HepG2 (cell line): Measurements from ENCODE around the gene TM9SF4. TPM values are rescaled to one million over a fixed set of nuclear protein-coding genes. Genes with fewer than 3 reads are reported as not detected.

Experiments used
- ATAC-seq: fragments of 200-7000 bp; cut with Tn5 transposase; 3 replicates; pipeline ENCODE4 v1.9.1; 2020; ENCODE audit warnings: mild to moderate bottlenecking, moderate library complexity
- BruUV-seq: library from RNA; stranded (reverse); fragments of 400-500 nt; replicated peaks from 2 replicates; lab custom pipeline; 2021; lab: Mats Ljungman, UMichigan
- CTCF ChIA-PET: fragments of 300-600 bp; formaldehyde crosslinking; extraction: SDS; loops from one replicate; lab custom pipeline; 2021; ENCODE audit warnings: low total read pairs, inconsistent platforms, low intra/inter-chr PET ratio; lab: Yijun Ruan, JAX
- POLR2A ChIA-PET: fragments of 350-600 bp; sonication (Branson Sonifier 250); formaldehyde crosslinking; loops from one replicate; lab custom pipeline; 2020; ENCODE audit warnings: antibody characterized with exemption, inconsistent platforms; lab: Yijun Ruan, JAX
- DNase-seq: peaks from one replicate; pipeline ENCODE4 v3.0.0-alpha.2; 2015; ENCODE audit warnings: low spot score
- FAIRE-seq: peaks from 3 replicates; lab custom pipeline; 2011; peaks lifted over from hg19 to GRCh38; lab: Jason Lieb, UNC
- H2AFZ ChIP-seq: one replicate; pipeline ENCODE4 v1.6.1; 2011; ENCODE audit warnings: low read length, inconsistent platforms
- H3K27ac ChIP-seq: fragments of 300-600 bp; 3 replicates; pipeline ENCODE4 v1.8.0; 2011; ENCODE audit warnings: mixed run types, mild to moderate bottlenecking, mixed read lengths, low read length, inconsistent platforms; ENCODE audit not compliant: insufficient read depth; ENCODE audit errors: extremely low read length
- H3K27me3 ChIP-seq, 2 experiments: fragments of 200-600 bp in 1 of 2; 2 replicates in 1 of 2; 3 replicates in 1 of 2; pipeline versions ENCODE4 v1.6.0 to v1.8.0; 2011; ENCODE audit warnings: low read length in 2 of 2, mild to moderate bottlenecking in 2 of 2, moderate library complexity in 2 of 2, inconsistent platforms in 1 of 2; ENCODE audit not compliant: insufficient read depth in 2 of 2, control insufficient read depth in 1 of 2
- H3K36me3 ChIP-seq, 2 experiments: fragments of 200-600 bp in 1 of 2; replicated peaks in 1 of 2; 2 replicates in 1 of 2; 3 replicates in 1 of 2; pipeline versions ENCODE4 v1.5.1 to v1.8.0; 2011; ENCODE audit warnings: low read length in 2 of 2, inconsistent platforms in 1 of 2; ENCODE audit not compliant: insufficient read depth in 2 of 2, control insufficient read depth in 1 of 2
- H3K4me1 ChIP-seq: 2 replicates; pipeline ENCODE4 v1.5.1; 2012; ENCODE audit warnings: low read length, inconsistent platforms; ENCODE audit not compliant: insufficient read depth
- H3K4me2 ChIP-seq: 2 replicates; pipeline ENCODE4 v1.6.0; 2011; ENCODE audit warnings: low read depth, low read length, inconsistent platforms
- H3K4me3 ChIP-seq, 3 experiments: fragments of 200-600 bp in 1 of 3; sonication (generic), shearing (Covaris generic) in 1 of 3; replicated peaks in 1 of 3; 2 replicates each; pipeline ENCODE4 v1.5.1; 2011 to 2016; ENCODE audit warnings: low read length in 3 of 3, inconsistent platforms in 2 of 3, low read depth in 2 of 3, mild to moderate bottlenecking in 2 of 3, control low read depth in 1 of 3, mixed read lengths in 1 of 3; ENCODE audit not compliant: insufficient read depth in 1 of 3
- H3K79me2 ChIP-seq: one replicate; pipeline ENCODE4 v1.6.1; 2011; ENCODE audit warnings: low read length, inconsistent platforms; ENCODE audit not compliant: insufficient read depth
- H3K9ac ChIP-seq: 2 replicates; pipeline ENCODE4 v1.6.0; 2011; ENCODE audit warnings: mild to moderate bottlenecking, low read depth, low read length, inconsistent platforms; ENCODE audit not compliant: insufficient read depth
- H3K9me3 ChIP-seq: 2 replicates; pipeline ENCODE4 v1.5.1; 2012; ENCODE audit warnings: mild to moderate bottlenecking, low read length
- H4K20me1 ChIP-seq: 2 replicates; pipeline ENCODE4 v1.6.0; 2011; ENCODE audit warnings: inconsistent platforms, mild to moderate bottlenecking, low read length, moderate library complexity; ENCODE audit not compliant: insufficient read depth
- FOXK2 ChIP-seq: fragments of 450-650 bp; IDR thresholded peaks from 2 replicates; pipeline ENCODE4 v1.6.1; 2016
- GABPA ChIP-seq, 2 experiments: IDR thresholded peaks; 2 replicates each; pipeline ENCODE4 v1.6.1; 2011 to 2016; ENCODE audit warnings: low read depth in 2 of 2, low read length in 1 of 2, missing biosample characterization in 1 of 2, missing genetic modification characterization in 1 of 2
- HNF4A ChIP-seq: sonication (generic); formaldehyde crosslinking; IDR thresholded peaks from 2 replicates; pipeline ENCODE4 v1.4.0; 2020; ENCODE audit warnings: missing genetic modification reagents
- HOXA3 ChIP-seq: sonication (generic); formaldehyde crosslinking; IDR thresholded peaks from 2 replicates; pipeline ENCODE4 v1.5.0; 2020; ENCODE audit warnings: missing genetic modification reagents
- JUNB ChIP-seq: sonication (generic); formaldehyde crosslinking; IDR thresholded peaks from 2 replicates; pipeline ENCODE4 v1.8.0; 2022; ENCODE audit warnings: missing genetic modification reagents, mild to moderate bottlenecking, borderline replicate concordance
- KDM2A ChIP-seq: sonication (generic); formaldehyde crosslinking; IDR thresholded peaks from 2 replicates; pipeline ENCODE4 v1.4.0; 2020; ENCODE audit warnings: low read depth, missing genetic modification reagents, borderline replicate concordance
- MXI1 ChIP-seq: IDR thresholded peaks from 3 replicates; pipeline ENCODE4 v1.6.1; 2012; ENCODE audit warnings: low read depth, low read length, inconsistent platforms, borderline replicate concordance
- NFIC ChIP-seq: IDR thresholded peaks from 2 replicates; pipeline ENCODE4 v1.6.1; 2012; ENCODE audit warnings: mild to moderate bottlenecking, low read length, inconsistent platforms
- NR1H2 ChIP-seq: sonication (generic); formaldehyde crosslinking; IDR thresholded peaks from 2 replicates; pipeline ENCODE4 v1.8.1; 2022; ENCODE audit warnings: low read depth, missing genetic modification reagents, borderline replicate concordance
- SNAI1 ChIP-seq: sonication (generic); formaldehyde crosslinking; IDR thresholded peaks from 2 replicates; pipeline ENCODE4 v1.5.0; 2020; ENCODE audit warnings: mild to moderate bottlenecking, missing genetic modification reagents, borderline replicate concordance
- TAF1 ChIP-seq: sonication (generic); formaldehyde crosslinking; IDR thresholded peaks from 2 replicates; pipeline ENCODE4 v1.4.0; 2020; ENCODE audit warnings: missing genetic modification reagents
- ZNF251 ChIP-seq: sonication (generic); formaldehyde crosslinking; IDR thresholded peaks from 2 replicates; pipeline ENCODE4 v1.9.0; 2021; ENCODE audit warnings: mild to moderate bottlenecking, missing genetic modification reagents
- ZNF331 ChIP-seq: sonication (generic); formaldehyde crosslinking; IDR thresholded peaks from 2 replicates; pipeline ENCODE4 v1.4.0; 2020; ENCODE audit warnings: missing genetic modification reagents
- WGBS: methylation state at CpG from one replicate; pipeline ENCODE4 v1.1.6; 2017; ENCODE audit warnings: low lambda C conversion rate; 5-methylcytosine and 5-hydroxymethylcytosine counted together
- in situ Hi-C: cut with HindIII; loops from 2 replicates; pipeline ENCODE4 v1.10.0; 2017; ENCODE audit warnings: low pct_unique_long_range_greater_than_20kb; ENCODE audit not compliant: extremely low pct_ligation_motif_present
- intact Hi-C: fragments of 100-400 bp; cut with micrococcal nuclease; formaldehyde crosslinking; loops from one replicate; pipeline ENCODE4 v1.10.0; 2022; ENCODE audit not compliant: unreplicated experiment
- polyA plus RNA-seq, 8 experiments: library from polyadenylated mRNA; depleted of rRNA in 3 of 8; stranded (reverse) in 7 of 8; unstranded in 1 of 8; fragments of >200 nt; fragmentation: Illumina TruSeq in 4 of 8; extraction: Trizol in 4 of 8; gene quantifications; 2 replicates each; pipeline versions ENCODE4 v1.2.1 to v1.2.3, GENCODE V29; 2011 to 2016; ENCODE audit warnings: low read depth in 4 of 8, missing spikeins in 1 of 8, mixed read lengths in 1 of 8; ENCODE audit not compliant: insufficient read depth in 1 of 8
- total RNA-seq, 5 experiments: library from RNA; depleted of rRNA; stranded (reverse); fragments of >200 nt; fragmentation: Illumina TruSeq; extraction: Trizol; gene quantifications; 2 replicates each; pipeline ENCODE4 v1.2.3, GENCODE V29; 2016; ENCODE audit warnings: low read depth in 1 of 5
- TF ChIP-seq, protein P1 (sequence below): sonication (generic); formaldehyde crosslinking; IDR thresholded peaks from 2 replicates; pipeline ENCODE4 v1.4.0; 2020; ENCODE audit warnings: missing genetic modification reagents
- TF ChIP-seq, protein P2 (sequence below): sonication (generic); formaldehyde crosslinking; IDR thresholded peaks from 2 replicates; pipeline ENCODE4 v1.8.1; 2023; ENCODE audit warnings: mild to moderate bottlenecking, missing genetic modification reagents

The TM9SF4 gene
- total and polyA plus RNA-seq, 2 of the 13 experiments (the other 11 are each of a cell fraction or from before 2014, with no cell fraction given) = 53.5 to 171 TPM

DNA sequence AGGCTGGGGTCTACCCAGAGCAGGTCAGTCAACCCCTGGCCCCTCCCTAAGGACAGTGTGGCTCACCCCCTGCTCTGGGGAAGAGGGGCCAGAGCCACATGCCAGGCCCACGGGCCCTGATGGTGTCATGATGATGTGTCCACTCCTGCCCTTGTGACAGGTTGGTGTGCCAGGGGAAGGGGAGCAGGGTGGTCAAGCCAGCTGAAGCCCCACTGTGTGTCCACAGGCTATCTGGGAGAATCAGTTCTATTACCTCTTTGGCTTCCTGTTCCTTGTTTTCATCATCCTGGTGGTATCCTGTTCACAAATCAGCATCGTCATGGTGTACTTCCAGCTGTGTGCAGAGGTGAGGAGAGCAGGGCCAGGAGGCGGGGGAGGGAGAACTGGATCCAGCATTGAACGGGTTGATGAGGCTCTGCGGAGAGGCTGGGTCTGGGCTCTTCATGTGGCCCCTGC is 50.3 kb downstream of the TM9SF4 start:
- H3K36me3 ChIP-seq = peaks cover 54 to 81% of the 10 kb centered on the region in 2 experiments
- no peak for TF ChIP-seq MXI1
- TF ChIP-seq HNF4A (CRISPR knock-in tag) = no peak
- TF ChIP-seq NR1H2 (CRISPR knock-in tag) = no peak
- 0 out of 2 replicates have a peak, but pooled peaks have one; percentile 21 for TF ChIP-seq JUNB
- no peak for TF ChIP-seq ZNF331 (CRISPR knock-in tag)
- CTCF ChIA-PET = no interaction called here
- POLR2A ChIA-PET = no interaction called here
- DNase-seq (no peak), FAIRE-seq (no peak), ATAC-seq (no peak)
- peaks cover 10% of the 10 kb centered on the region for H3K4me1 ChIP-seq
- no peaks in the 10 kb centered on the region for H3K27me3 ChIP-seq
- H3K9me3 ChIP-seq = no peaks in the 10 kb centered on the region
- H3K27ac ChIP-seq = no peak overlapping the region
- intact Hi-C loops (no loop called here), in situ Hi-C loops (no loop called here)
- H4K20me1 ChIP-seq = no peaks in the 10 kb centered on the region
- H3K4me2 ChIP-seq = no peak overlapping the region
- H3K4me3 ChIP-seq = no peak overlapping the region
- no peak overlapping the region for H3K9ac ChIP-seq
- BruUV-seq = no TSS peak
- 76% methylated on average over 5 of the region's 5 CpGs for WGBS
- H3K79me2 ChIP-seq = no peaks in the 10 kb centered on the region
- H2AFZ ChIP-seq = no peak overlapping the region

DNA sequence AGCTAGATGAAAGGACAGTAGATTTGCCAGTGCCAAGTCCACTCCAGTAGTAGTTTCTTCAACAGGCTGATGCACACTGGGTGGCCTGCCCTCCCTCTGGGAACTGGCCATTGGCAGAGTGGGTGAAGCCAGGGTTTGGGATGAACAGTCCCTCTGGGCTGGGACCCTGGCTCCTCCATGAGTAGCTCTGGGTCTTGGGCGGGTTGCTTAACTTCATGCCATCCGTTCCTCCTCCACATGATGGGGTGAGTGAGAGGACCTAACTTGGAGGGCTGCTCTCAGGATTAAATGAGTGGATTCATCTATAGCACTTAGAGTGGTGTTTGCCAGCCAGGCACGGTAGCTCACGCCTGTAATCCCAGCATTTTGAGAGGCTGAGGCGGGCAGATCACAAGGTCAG is 50.8 kb downstream of the TM9SF4 start:
- DNase-seq (no peak), FAIRE-seq (no peak), ATAC-seq (no peak)
- Histone ChIP-seq H3K4me2 (no peak overlapping the region), H3K9ac (no peak overlapping the region), H3K36me3 (peaks cover 55 to 81% of the 10 kb centered on the region in 2 experiments), H3K27ac (no peak overlapping the region), H3K79me2 (no peaks in the 10 kb centered on the region), H3K4me3 (no peak overlapping the region), H3K9me3 (no peaks in the 10 kb centered on the region), H2AFZ (no peak overlapping the region), H3K4me1 (peaks cover 4% of the 10 kb centered on the region), H4K20me1 (no peaks in the 10 kb centered on the region), H3K27me3 (no peaks in the 10 kb centered on the region)
- no TSS peak for BruUV-seq
- CTCF ChIA-PET = no interaction called here
- POLR2A ChIA-PET = no interaction called here
- WGBS = 98% methylated on average over 5 of the region's 5 CpGs
- intact Hi-C loops = no loop called here
- in situ Hi-C loops = no loop called here
- TF ChIP-seq KDM2A (CRISPR knock-in tag) (no peak), NFIC (no peak), SNAI1 (CRISPR knock-in tag) (no peak), GABPA (IDR thresholded peaks at IDR 0.05; ENCODE audit: low read depth, low read length) (no peak), GABPA (CRISPR knock-in tag; IDR thresholded peaks at IDR 0.05; ENCODE audit: low read depth) (no peak), ZNF251 (CRISPR knock-in tag) (no peak), FOXK2 (no peak), HOXA3 (CRISPR knock-in tag) (no peak), TAF1 (CRISPR knock-in tag) (no peak)
- TF ChIP-seq, protein P1, sequence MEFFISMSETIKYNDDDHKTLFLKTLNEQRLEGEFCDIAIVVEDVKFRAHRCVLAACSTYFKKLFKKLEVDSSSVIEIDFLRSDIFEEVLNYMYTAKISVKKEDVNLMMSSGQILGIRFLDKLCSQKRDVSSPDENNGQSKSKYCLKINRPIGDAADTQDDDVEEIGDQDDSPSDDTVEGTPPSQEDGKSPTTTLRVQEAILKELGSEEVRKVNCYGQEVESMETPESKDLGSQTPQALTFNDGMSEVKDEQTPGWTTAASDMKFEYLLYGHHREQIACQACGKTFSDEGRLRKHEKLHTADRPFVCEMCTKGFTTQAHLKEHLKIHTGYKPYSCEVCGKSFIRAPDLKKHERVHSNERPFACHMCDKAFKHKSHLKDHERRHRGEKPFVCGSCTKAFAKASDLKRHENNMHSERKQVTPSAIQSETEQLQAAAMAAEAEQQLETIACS (CRISPR knock-in tag) = no peak
- TF ChIP-seq, protein P2, sequence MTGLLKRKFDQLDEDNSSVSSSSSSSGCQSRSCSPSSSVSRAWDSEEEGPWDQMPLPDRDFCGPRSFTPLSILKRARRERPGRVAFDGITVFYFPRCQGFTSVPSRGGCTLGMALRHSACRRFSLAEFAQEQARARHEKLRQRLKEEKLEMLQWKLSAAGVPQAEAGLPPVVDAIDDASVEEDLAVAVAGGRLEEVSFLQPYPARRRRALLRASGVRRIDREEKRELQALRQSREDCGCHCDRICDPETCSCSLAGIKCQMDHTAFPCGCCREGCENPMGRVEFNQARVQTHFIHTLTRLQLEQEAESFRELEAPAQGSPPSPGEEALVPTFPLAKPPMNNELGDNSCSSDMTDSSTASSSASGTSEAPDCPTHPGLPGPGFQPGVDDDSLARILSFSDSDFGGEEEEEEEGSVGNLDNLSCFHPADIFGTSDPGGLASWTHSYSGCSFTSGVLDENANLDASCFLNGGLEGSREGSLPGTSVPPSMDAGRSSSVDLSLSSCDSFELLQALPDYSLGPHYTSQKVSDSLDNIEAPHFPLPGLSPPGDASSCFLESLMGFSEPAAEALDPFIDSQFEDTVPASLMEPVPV (CRISPR knock-in tag) = no peak
